CD4-positive, alpha-beta T cell (primary cell): Measurements from ENCODE around the gene PRUNE1. TPM values are rescaled to one million over a fixed set of nuclear protein-coding genes. Genes with fewer than 3 reads are reported as not detected.
A peak's percentile ranks its signal among the peaks of the same experiment; 100 is the strongest.

Source experiments
- ATAC-seq: fragments of 200-7000 bp; cut with Tn5 transposase; one replicate; pipeline ENCODE4 v1.10.0; 2022; ENCODE audit warnings: mild to moderate bottlenecking; ENCODE audit not compliant: poor library complexity
- CTCF ChIA-PET: fragments of 350-600 bp; sonication (Branson Sonifier 250); formaldehyde crosslinking; loops from one replicate; lab custom pipeline; 2021; ENCODE audit warnings: antibody characterized with exemption, inconsistent platforms; lab: Charles Lee
- POLR2A ChIA-PET: fragments of 350-600 bp; sonication (Branson Sonifier 250); formaldehyde crosslinking; loops from one replicate; lab custom pipeline; 2021; ENCODE audit warnings: antibody characterized with exemption, inconsistent platforms; lab: Charles Lee
- DNase-seq, 14 experiments: peaks; one replicate each; pipeline ENCODE4 v3.0.0-alpha.2; 2013 to 2020; ENCODE audit warnings: mixed read lengths in 2 of 14
- H3K27ac ChIP-seq, 2 donors: one replicate each; pipeline versions ENCODE4 v1.5.1 to v1.7.0; 2013; ENCODE audit warnings: low read length in 2 of 2, low read depth in 1 of 2, mild to moderate bottlenecking in 1 of 2
- H3K27me3 ChIP-seq, 2 experiments: 1 replicate in 1 of 2; 2 replicates in 1 of 2; pipeline versions ENCODE4 v1.6.1 to v1.7.0; 2013; ENCODE audit warnings: low read length in 2 of 2, control low read depth in 1 of 2, mild to moderate bottlenecking in 1 of 2, moderate library complexity in 1 of 2; ENCODE audit not compliant: insufficient read depth in 2 of 2, control insufficient read depth in 1 of 2
- H3K36me3 ChIP-seq: one replicate; pipeline ENCODE4 v1.6.1; 2013; ENCODE audit warnings: low read length, control low read depth; ENCODE audit not compliant: insufficient read depth
- H3K4me1 ChIP-seq: one replicate; pipeline ENCODE4 v1.6.1; 2013; ENCODE audit warnings: low read length, control low read depth; ENCODE audit not compliant: insufficient read depth
- H3K4me3 ChIP-seq: one replicate; pipeline ENCODE4 v1.5.1; 2013; ENCODE audit warnings: mild to moderate bottlenecking, low read length, moderate library complexity
- H3K9me3 ChIP-seq, 2 experiments: 1 replicate in 1 of 2; 2 replicates in 1 of 2; pipeline versions ENCODE4 v1.6.1 to v1.7.0; 2013; ENCODE audit warnings: low read length in 2 of 2, mild to moderate bottlenecking in 2 of 2, control low read depth in 1 of 2, moderate library complexity in 1 of 2; ENCODE audit not compliant: control insufficient read depth in 1 of 2, insufficient read depth in 1 of 2
- H3K27ac Mint-ChIP-seq: one replicate; pipeline ENCODE4 v1.8.0; 2020; ENCODE audit warnings: mixed read lengths
- H3K27me3 Mint-ChIP-seq: one replicate; pipeline ENCODE4 v1.8.0; 2021; ENCODE audit warnings: mixed read lengths
- H3K36me3 Mint-ChIP-seq: one replicate; pipeline ENCODE4 v1.8.0; 2021; ENCODE audit warnings: low read depth, mixed read lengths
- H3K4me1 Mint-ChIP-seq: one replicate; pipeline ENCODE4 v1.8.0; 2021; ENCODE audit warnings: low read depth, mixed read lengths
- H3K4me3 Mint-ChIP-seq: one replicate; pipeline ENCODE4 v1.8.0; 2020; ENCODE audit warnings: mild to moderate bottlenecking, mixed read lengths
- H3K9me3 Mint-ChIP-seq: one replicate; pipeline ENCODE4 v1.8.0; 2020; ENCODE audit warnings: mixed read lengths
- intact Hi-C, 2 experiments: fragments of 100-400 bp; cut with DNase I in 1 of 2; cut with micrococcal nuclease in 1 of 2; formaldehyde crosslinking; loops; one replicate each; pipeline versions ENCODE4 v1.15.1 to v1.9.0; 2023 to 2025; cut with DNase I, micrococcal nuclease
- total RNA-seq, 174 experiments: library from RNA in 2 of 174; stranded (reverse) in 2 of 174; gene quantifications; one replicate each; pipeline ENCODE4 v1.2.3 and lab custom pipeline; 2021 to 2026
- TF ChIP-seq, protein P1 (sequence below): fragments of 200-600 bp; IDR thresholded peaks from one replicate; pipeline ENCODE4 v1.8.0; 2022; ENCODE audit warnings: antibody characterized with exemption, mild to moderate bottlenecking

The PRUNE1 gene
- total RNA-seq, 2 experiments from 2014 or later: 10.9 to 12.1 TPM

DNA sequence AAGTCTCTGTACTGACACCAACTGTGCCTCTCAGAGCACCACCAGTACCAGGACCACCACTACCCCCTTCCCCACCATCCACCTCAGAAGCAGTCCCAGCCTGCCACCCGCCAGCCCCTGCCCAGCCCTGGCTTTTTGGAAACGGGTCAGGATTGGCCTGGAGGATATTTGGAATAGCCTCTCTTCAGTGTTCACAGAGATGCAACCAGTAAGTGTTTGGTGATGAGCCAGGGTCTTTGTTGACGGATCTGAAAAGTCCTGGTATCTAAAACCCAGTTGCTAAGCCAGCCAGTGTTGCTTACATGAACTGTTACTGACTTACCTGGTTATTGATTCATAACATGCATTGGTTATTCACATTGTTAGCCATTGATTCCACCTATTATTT lies 40.4 kb downstream of the PRUNE1 start:
- Histone ChIP-seq H3K4me3 (peak overlapping the region; percentile 84), H3K27ac (peak overlapping the region; percentile 65 to 73), H3K27me3 (no peaks in the 10 kb centered on the region), H3K4me1 (peaks cover 57% of the 10 kb centered on the region), H3K36me3 (peaks cover 28% of the 10 kb centered on the region), H3K9me3 (no peaks in the 10 kb centered on the region)
- DNase-seq: no peak
- peak overlapping the region; percentile 90 for H3K27ac Mint-ChIP-seq
- ATAC-seq: peak; percentile 13
- ChIA-PET POLR2A (interaction anchor here (1.0 to 6.7 kb wide), 11 partner anchors 10 to 75 kb away, joined by 3 to 144 read pairs (median 7); partner anchors contain the start of genes CDC42SE1, GABPB2, MINDY1 and MLLT11), CTCF (interaction anchor here (1.0 to 8.3 kb wide), 6 partner anchors 10 to 51 kb away, joined by 3 to 58 read pairs (median 9); partner anchors contain the start of genes CDC42SE1, GABPB2, MINDY1 and MLLT11)
- peaks cover 51% of the 10 kb centered on the region for H3K36me3 Mint-ChIP-seq
- TF ChIP-seq, protein P1, sequence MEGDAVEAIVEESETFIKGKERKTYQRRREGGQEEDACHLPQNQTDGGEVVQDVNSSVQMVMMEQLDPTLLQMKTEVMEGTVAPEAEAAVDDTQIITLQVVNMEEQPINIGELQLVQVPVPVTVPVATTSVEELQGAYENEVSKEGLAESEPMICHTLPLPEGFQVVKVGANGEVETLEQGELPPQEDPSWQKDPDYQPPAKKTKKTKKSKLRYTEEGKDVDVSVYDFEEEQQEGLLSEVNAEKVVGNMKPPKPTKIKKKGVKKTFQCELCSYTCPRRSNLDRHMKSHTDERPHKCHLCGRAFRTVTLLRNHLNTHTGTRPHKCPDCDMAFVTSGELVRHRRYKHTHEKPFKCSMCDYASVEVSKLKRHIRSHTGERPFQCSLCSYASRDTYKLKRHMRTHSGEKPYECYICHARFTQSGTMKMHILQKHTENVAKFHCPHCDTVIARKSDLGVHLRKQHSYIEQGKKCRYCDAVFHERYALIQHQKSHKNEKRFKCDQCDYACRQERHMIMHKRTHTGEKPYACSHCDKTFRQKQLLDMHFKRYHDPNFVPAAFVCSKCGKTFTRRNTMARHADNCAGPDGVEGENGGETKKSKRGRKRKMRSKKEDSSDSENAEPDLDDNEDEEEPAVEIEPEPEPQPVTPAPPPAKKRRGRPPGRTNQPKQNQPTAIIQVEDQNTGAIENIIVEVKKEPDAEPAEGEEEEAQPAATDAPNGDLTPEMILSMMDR: no peak
- intact Hi-C loops: loop anchor here in 1 of 2 experiments (1.0 to 2.0 kb wide), 2 partner anchors 8 to 22 kb away; partner anchors contain the start of gene GABPB2
- H3K4me1 Mint-ChIP-seq: peaks cover 75% of the 10 kb centered on the region
- peak overlapping the region; percentile 93 for H3K4me3 Mint-ChIP-seq
- no peaks in the 10 kb centered on the region for H3K27me3 Mint-ChIP-seq
- no peaks in the 10 kb centered on the region for H3K9me3 Mint-ChIP-seq

DNA sequence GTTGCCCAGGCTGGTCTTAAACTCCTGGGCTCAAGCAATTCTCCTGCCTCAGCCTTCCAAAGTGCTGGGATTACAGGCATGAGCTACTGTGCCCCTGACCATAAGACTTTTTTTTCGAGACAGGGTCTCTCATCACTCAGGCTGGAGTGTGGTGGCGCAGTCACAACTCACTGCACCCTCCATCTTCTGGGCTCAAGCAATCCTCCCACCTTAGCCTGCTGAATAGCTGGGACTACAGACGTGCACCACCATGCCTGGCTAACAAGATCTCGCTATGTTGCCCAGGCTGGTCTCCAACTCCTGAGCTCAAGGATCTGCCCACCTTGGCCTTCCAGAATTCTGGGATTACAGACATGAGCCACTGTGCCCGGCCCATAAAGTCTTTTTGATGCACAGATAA lies 41.2 kb downstream of the PRUNE1 start:
- peaks cover 59% of the 10 kb centered on the region for H3K36me3 Mint-ChIP-seq
- Histone ChIP-seq H3K4me1 (peaks cover 65% of the 10 kb centered on the region), H3K4me3 (no peak overlapping the region), H3K27ac (no peak overlapping the region), H3K36me3 (peaks cover 36% of the 10 kb centered on the region), H3K9me3 (no peaks in the 10 kb centered on the region), H3K27me3 (no peaks in the 10 kb centered on the region)
- ChIA-PET CTCF (interaction anchor here (0.7 to 8.3 kb wide), 3 partner anchors 9 to 25 kb away, joined by 3 to 58 read pairs (median 13); partner anchors contain the start of genes CDC42SE1, GABPB2 and MLLT11), POLR2A (interaction anchor here (1.0 to 6.7 kb wide), 9 partner anchors 10 to 108 kb away, joined by 3 to 144 read pairs (median 10); partner anchors contain the start of genes BNIPL, CDC42SE1, GABPB2 and MINDY1)
- intact Hi-C loops: loop anchor here in 1 of 2 experiments (2.0 kb wide), 1 partner anchor 21 kb away; the partner anchor contains the start of gene GABPB2
- H3K4me3 Mint-ChIP-seq: peak overlapping the region; percentile 93
- H3K9me3 Mint-ChIP-seq: no peaks in the 10 kb centered on the region
- ATAC-seq (no peak), DNase-seq (peak in 2 of 14 experiments; percentile 8 to 25)
- TF ChIP-seq, protein P1: no peak
- H3K27me3 Mint-ChIP-seq: no peaks in the 10 kb centered on the region
- H3K27ac Mint-ChIP-seq: peak overlapping the region; percentile 90
- H3K4me1 Mint-ChIP-seq: peaks cover 78% of the 10 kb centered on the region

DNA sequence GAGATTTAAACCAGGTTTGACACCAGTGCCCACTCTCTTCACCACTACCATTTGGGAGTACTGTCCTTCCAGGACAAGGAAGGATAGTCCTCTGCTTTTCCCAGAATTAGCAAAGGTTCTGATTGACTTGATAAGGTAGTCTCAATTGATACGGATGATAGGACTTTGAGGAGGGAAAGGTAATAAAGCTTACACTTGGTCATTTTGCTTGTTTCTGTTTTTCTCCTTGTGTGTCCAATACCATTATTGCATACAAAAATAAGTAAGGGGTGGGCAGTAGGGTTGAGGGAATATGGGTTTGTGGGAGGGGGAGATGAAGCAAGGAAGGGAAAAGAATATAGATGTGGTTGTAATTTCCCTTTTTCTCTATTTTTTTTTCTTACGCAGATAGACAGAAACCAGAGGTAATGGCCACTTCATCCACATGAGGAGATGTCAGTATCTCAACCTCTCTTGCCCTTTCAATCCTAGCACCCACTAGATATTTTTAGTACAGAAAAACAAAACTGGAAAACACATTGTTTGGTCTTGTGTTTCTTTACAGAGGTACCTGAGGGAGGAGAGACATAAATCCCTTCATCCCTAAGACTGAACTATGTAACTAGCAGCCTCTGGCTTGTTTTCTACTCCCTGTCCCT lies 41.9 kb downstream of the PRUNE1 start:
- no peaks in the 10 kb centered on the region for H3K9me3 ChIP-seq
- DNase-seq (no peak), ATAC-seq (no peak)
- ChIA-PET CTCF (interaction anchor here (0.7 to 8.3 kb wide), 5 partner anchors 8 to 26 kb away, joined by 3 to 58 read pairs (median 11); partner anchors contain the start of genes CDC42SE1, GABPB2 and MLLT11), POLR2A (interaction anchor here (1.0 to 6.7 kb wide), 8 partner anchors 9 to 107 kb away, joined by 4 to 144 read pairs (median 11); partner anchors contain the start of genes BNIPL, CDC42SE1, GABPB2 and MINDY1)
- Mint-ChIP-seq H3K9me3 (no peaks in the 10 kb centered on the region), H3K27me3 (no peaks in the 10 kb centered on the region), H3K36me3 (peaks cover 66% of the 10 kb centered on the region), H3K27ac (peak overlapping the region; percentile 90), H3K4me3 (peak overlapping the region; percentile 93), H3K4me1 (peaks cover 85% of the 10 kb centered on the region)
- peak overlapping the region in 1 of 2 donors; percentile 34 for H3K27ac ChIP-seq
- H3K27me3 ChIP-seq: no peaks in the 10 kb centered on the region
- intact Hi-C loops: no loop called here
- H3K4me1 ChIP-seq: peaks cover 72% of the 10 kb centered on the region
- H3K36me3 ChIP-seq: peaks cover 43% of the 10 kb centered on the region
- TF ChIP-seq, protein P1: no peak
- H3K4me3 ChIP-seq: no peak overlapping the region
